GM19240 (cell line): ENCODE results near the gene FRMPD2.
"Not testable (repeated sequence)": the region's sequence is repeated elsewhere in the genome, so short reads cannot be mapped to it uniquely, and the experiment has no call there.

Source experiments
- DNase-seq: peaks from one replicate; pipeline ENCODE4 v3.0.0; 2011; ENCODE audit warnings: low spot score; ENCODE audit not compliant: insufficient read length

Gene FRMPD2

GRCh38 chr10:48288661-48289060, 14.2 kb upstream of the FRMPD2 start:
- DNase-seq, result no peak

- DNase-seq, result no peak
Observed at GRCh38 chr10:48287417-48288391, 13.2 kb upstream of the FRMPD2 start.

- no peak for DNase-seq
Observed at GRCh38 chr10:48286356-48286755, 11.9 kb upstream of the FRMPD2 start.

- no peak for DNase-seq
Observed at GRCh38 chr10:48285710-48286109, 11.2 kb upstream of the FRMPD2 start.

- DNase-seq, result no peak
Observed at GRCh38 chr10:48284811-48285210, 10.3 kb upstream of the FRMPD2 start.

GRCh38 chr10:48284002-48284546, 9.6 kb upstream of the FRMPD2 start:
- no peak for DNase-seq

GRCh38 chr10:48282829-48283228, 8.3 kb upstream of the FRMPD2 start:
- no peak for DNase-seq

GRCh38 chr10:48281697-48282096, 7.2 kb upstream of the FRMPD2 start:
- not testable (repeated sequence) for DNase-seq

- no peak for DNase-seq
Observed at GRCh38 chr10:48279081-48279751, 4.7 kb upstream of the FRMPD2 start.

GRCh38 chr10:48277093-48277492, 2.6 kb upstream of the FRMPD2 start:
- no peak for DNase-seq

GRCh38 chr10:48273741-48274140, 755 bp downstream of the FRMPD2 start:
- DNase-seq, result no peak

- no peak for DNase-seq
Observed at GRCh38 chr10:48272682-48273081, 1.8 kb downstream of the FRMPD2 start.

- no peak for DNase-seq
Observed at GRCh38 chr10:48271047-48271730, 3.3 kb downstream of the FRMPD2 start.

GRCh38 chr10:48266528-48266927, 8.0 kb downstream of the FRMPD2 start:
- DNase-seq, result no peak

GRCh38 chr10:48258105-48258504, 16.4 kb downstream of the FRMPD2 start:
- DNase-seq, result no peak

- no peak for DNase-seq
Observed at GRCh38 chr10:48257407-48257961, 17.0 kb downstream of the FRMPD2 start.

GRCh38 chr10:48255722-48256121, 18.8 kb downstream of the FRMPD2 start:
- no peak for DNase-seq

- no peak for DNase-seq
Observed at GRCh38 chr10:48254750-48255512, 19.6 kb downstream of the FRMPD2 start.

GRCh38 chr10:48253970-48254657, 20.4 kb downstream of the FRMPD2 start:
- no peak for DNase-seq

- DNase-seq, result no peak
Observed at GRCh38 chr10:48252354-48252650, 22.2 kb downstream of the FRMPD2 start.
